HepG2 (cell line): ENCODE measurements around the gene DFFA. TPM values are rescaled to one million over a fixed set of nuclear protein-coding genes. Genes with fewer than 3 reads are reported as not detected.

Source experiments
- AHR ChIP-seq: IDR thresholded peaks from 2 replicates; pipeline ENCODE4 v1.6.1; 2018; ENCODE audit warnings: missing genetic modification reagents, missing compliant biosample characterization
- ARHGAP35 ChIP-seq: sonication (generic); formaldehyde crosslinking; IDR thresholded peaks from 2 replicates; pipeline ENCODE4 v1.9.0; 2022; ENCODE audit warnings: mild to moderate bottlenecking, inconsistent platforms, moderate library complexity, missing genetic modification reagents, borderline replicate concordance
- GFI1 ChIP-seq: sonication (generic); formaldehyde crosslinking; IDR thresholded peaks from 2 replicates; pipeline ENCODE4 v1.5.0; 2020; ENCODE audit warnings: missing genetic modification reagents, mild to moderate bottlenecking, borderline replicate concordance
- MLX ChIP-seq: IDR thresholded peaks from 2 replicates; pipeline ENCODE4 v1.6.1; 2016
- MXD4 ChIP-seq: IDR thresholded peaks from 2 replicates; pipeline ENCODE4 v1.6.1; 2016; ENCODE audit warnings: mild to moderate bottlenecking, missing biosample characterization, missing genetic modification reagents
- U2AF2 ChIP-seq: fragments of 200-400 bp; formaldehyde crosslinking; IDR thresholded peaks from 2 replicates; pipeline ENCODE4 v1.6.1; 2017; ENCODE audit warnings: low read depth, mild to moderate bottlenecking, low read length
- ZNF12 ChIP-seq: sonication (generic); formaldehyde crosslinking; IDR thresholded peaks from 2 replicates; pipeline ENCODE4 v1.5.0; 2020; ENCODE audit warnings: missing genetic modification reagents
- ZNF142 ChIP-seq: sonication (generic); formaldehyde crosslinking; IDR thresholded peaks from 2 replicates; pipeline ENCODE4 v1.4.0; 2020; ENCODE audit warnings: missing genetic modification reagents
- ZNF333 ChIP-seq: sonication (generic); formaldehyde crosslinking; IDR thresholded peaks from 2 replicates; pipeline ENCODE4 v1.4.0; 2020; ENCODE audit warnings: mild to moderate bottlenecking, missing genetic modification reagents, borderline replicate concordance
- ZNF407 ChIP-seq: sonication (generic); formaldehyde crosslinking; IDR thresholded peaks from one replicate; pipeline ENCODE4 v1.5.1; 2020; ENCODE audit warnings: mild to moderate bottlenecking, missing genetic modification reagents; ENCODE audit errors: not compliant biosample characterization
- ZNF432 ChIP-seq: sonication (generic); formaldehyde crosslinking; IDR thresholded peaks from 2 replicates; pipeline ENCODE4 v1.5.0; 2020; ENCODE audit warnings: missing genetic modification reagents, mild to moderate bottlenecking, borderline replicate concordance
- ZNF746 ChIP-seq: sonication (generic); formaldehyde crosslinking; IDR thresholded peaks from 2 replicates; pipeline ENCODE4 v1.8.0; 2022; ENCODE audit warnings: mild to moderate bottlenecking, missing genetic modification reagents
- ZNF878 ChIP-seq: sonication (generic); formaldehyde crosslinking; IDR thresholded peaks from 2 replicates; pipeline ENCODE4 v1.8.1; 2023; ENCODE audit warnings: mild to moderate bottlenecking, missing genetic modification reagents, moderate library complexity
- polyA plus RNA-seq, 8 experiments: library from polyadenylated mRNA; depleted of rRNA in 3 of 8; stranded (reverse) in 7 of 8; unstranded in 1 of 8; fragments of >200 nt; fragmentation: Illumina TruSeq in 4 of 8; extraction: Trizol in 4 of 8; gene quantifications; 2 replicates each; pipeline versions ENCODE4 v1.2.1 to v1.2.3, GENCODE V29; 2011 to 2016; ENCODE audit warnings: low read depth in 4 of 8, missing spikeins in 1 of 8, mixed read lengths in 1 of 8; ENCODE audit not compliant: insufficient read depth in 1 of 8
- total RNA-seq, 5 experiments: library from RNA; depleted of rRNA; stranded (reverse); fragments of >200 nt; fragmentation: Illumina TruSeq; extraction: Trizol; gene quantifications; 2 replicates each; pipeline ENCODE4 v1.2.3, GENCODE V29; 2016; ENCODE audit warnings: low read depth in 1 of 5

The DFFA gene
- total and polyA plus RNA-seq, 2 of the 13 experiments (the other 11 are each of a cell fraction or from before 2014, with no cell fraction given): 16.5 to 33.9 TPM

- TF ChIP-seq GFI1 (CRISPR knock-in tag): peak; percentile 41; the same call in 1 of the 2 replicates
- TF ChIP-seq ZNF12 (CRISPR knock-in tag): no peak
- TF ChIP-seq AHR: peak; percentile 77; the same call in 1 of the 2 replicates
- no peak for TF ChIP-seq ZNF407 (CRISPR knock-in tag)
- TF ChIP-seq ARHGAP35 (CRISPR knock-in tag): 0 out of 2 replicates have a peak, but pooled peaks have one; percentile 45
- no peak for TF ChIP-seq ZNF878 (CRISPR knock-in tag)
- peak; percentile 54; the same call in 1 of the 2 replicates for TF ChIP-seq MLX (CRISPR knock-in tag)
- no peak; the same call in 1 of the 2 replicates for TF ChIP-seq ZNF746 (CRISPR knock-in tag)
- peak; percentile 15; the same call in 1 of the 2 replicates for TF ChIP-seq ZNF142
- no peak for TF ChIP-seq ZNF432 (CRISPR knock-in tag)
- TF ChIP-seq U2AF2: 0 out of 2 replicates have a peak, but pooled peaks have one; percentile 73
- TF ChIP-seq ZNF333 (CRISPR knock-in tag): peak; percentile 81; the same call in 1 of the 2 replicates
- TF ChIP-seq MXD4 (CRISPR knock-in tag): peak; percentile 95
Measured at GRCh38 chr1:10472220-10473144, at the start of gene DFFA (continued).
